ENCODE data around the gene DIPK1C.

DIPK1C gene

GRCh38 chr18:74440808-74441427 lies 16.2 kb downstream of the DIPK1C start:
- no peak for TF ChIP-seq ESRRG (CRISPR knock-in tag; IDR thresholded peaks at IDR 0.05)
- no peak for TF ChIP-seq BACH2 (CRISPR knock-in tag; IDR thresholded peaks at IDR 0.05; ENCODE audit: borderline replicate concordance)
- TF ChIP-seq ZNF8 (CRISPR knock-in tag; IDR thresholded peaks at IDR 0.05), result no peak
- TF ChIP-seq ZFP30 (CRISPR knock-in tag; IDR thresholded peaks at IDR 0.05), result no peak
- TF ChIP-seq CSRNP3 (CRISPR knock-in tag; IDR thresholded peaks at IDR 0.05), result no peak
- TF ChIP-seq OSR1 (CRISPR knock-in tag; IDR thresholded peaks at IDR 0.05), result no peak
- TF ChIP-seq RARB (CRISPR knock-in tag; IDR thresholded peaks at IDR 0.05), result no peak
- TF ChIP-seq PATZ1 (CRISPR knock-in tag; IDR thresholded peaks at IDR 0.05; ENCODE audit: borderline replicate concordance), result no peak
- no peak for TF ChIP-seq PPARA (CRISPR knock-in tag; IDR thresholded peaks at IDR 0.05; ENCODE audit: borderline replicate concordance)
- TF ChIP-seq ARNTL (CRISPR knock-in tag; IDR thresholded peaks at IDR 0.05; ENCODE audit: borderline replicate concordance, low read depth), result no peak
- no peak for ATAC-seq

GRCh38 chr18:74438091-74438490 lies 19.0 kb downstream of the DIPK1C start:
- ATAC-seq, result no peak
- TF ChIP-seq ESRRG (CRISPR knock-in tag; IDR thresholded peaks at IDR 0.05) (no peak), PATZ1 (CRISPR knock-in tag; IDR thresholded peaks at IDR 0.05; ENCODE audit: borderline replicate concordance) (no peak), TCF4 (CRISPR knock-in tag; IDR thresholded peaks at IDR 0.05; ENCODE audit: borderline replicate concordance) (no peak), PPARA (CRISPR knock-in tag; IDR thresholded peaks at IDR 0.05; ENCODE audit: borderline replicate concordance) (no peak), GLIS3 (CRISPR knock-in tag; IDR thresholded peaks at IDR 0.05) (no peak), CSRNP3 (CRISPR knock-in tag; IDR thresholded peaks at IDR 0.05) (no peak), POU6F1 (CRISPR knock-in tag; IDR thresholded peaks at IDR 0.05; ENCODE audit: borderline replicate concordance, low read depth) (no peak), ZFP30 (CRISPR knock-in tag; IDR thresholded peaks at IDR 0.05) (no peak), ZNF70 (CRISPR knock-in tag; IDR thresholded peaks at IDR 0.05) (no peak), RARB (CRISPR knock-in tag; IDR thresholded peaks at IDR 0.05) (no peak), ZNF8 (CRISPR knock-in tag; IDR thresholded peaks at IDR 0.05) (no peak), ISL1 (CRISPR knock-in tag; IDR thresholded peaks at IDR 0.05) (no peak)

- no peak for TF ChIP-seq GLIS3 (CRISPR knock-in tag; IDR thresholded peaks at IDR 0.05)
- no peak for TF ChIP-seq CREB5 (CRISPR knock-in tag; IDR thresholded peaks at IDR 0.05; ENCODE audit: low read depth)
- TF ChIP-seq ZNF565 (CRISPR knock-in tag; conservative IDR thresholded peaks at IDR 0.05; ENCODE audit: low read depth), result no peak
- no peak for TF ChIP-seq POU6F1 (CRISPR knock-in tag; IDR thresholded peaks at IDR 0.05; ENCODE audit: borderline replicate concordance, low read depth)
- no peak for TF ChIP-seq ZFP3 (CRISPR knock-in tag; IDR thresholded peaks at IDR 0.05)
- no peak for ATAC-seq
These were observed 20.8 kb downstream of the DIPK1C start for GRCh38 chr18:74436158-74436769.
